HG02981 (cell line): ENCODE data around the gene C10orf53.
"Not testable (repeated sequence)": the region's sequence is repeated elsewhere in the genome, so short reads cannot be mapped to it uniquely, and the experiment has no call there.

Source experiments
- ATAC-seq: cut with Tn5 transposase; IDR thresholded peaks from one replicate; pipeline ENCODE4 v1.9.1; 2021; ENCODE audit warnings: mild to moderate bottlenecking, moderate library complexity; ENCODE audit not compliant: unreplicated experiment

C10orf53 gene

DNA sequence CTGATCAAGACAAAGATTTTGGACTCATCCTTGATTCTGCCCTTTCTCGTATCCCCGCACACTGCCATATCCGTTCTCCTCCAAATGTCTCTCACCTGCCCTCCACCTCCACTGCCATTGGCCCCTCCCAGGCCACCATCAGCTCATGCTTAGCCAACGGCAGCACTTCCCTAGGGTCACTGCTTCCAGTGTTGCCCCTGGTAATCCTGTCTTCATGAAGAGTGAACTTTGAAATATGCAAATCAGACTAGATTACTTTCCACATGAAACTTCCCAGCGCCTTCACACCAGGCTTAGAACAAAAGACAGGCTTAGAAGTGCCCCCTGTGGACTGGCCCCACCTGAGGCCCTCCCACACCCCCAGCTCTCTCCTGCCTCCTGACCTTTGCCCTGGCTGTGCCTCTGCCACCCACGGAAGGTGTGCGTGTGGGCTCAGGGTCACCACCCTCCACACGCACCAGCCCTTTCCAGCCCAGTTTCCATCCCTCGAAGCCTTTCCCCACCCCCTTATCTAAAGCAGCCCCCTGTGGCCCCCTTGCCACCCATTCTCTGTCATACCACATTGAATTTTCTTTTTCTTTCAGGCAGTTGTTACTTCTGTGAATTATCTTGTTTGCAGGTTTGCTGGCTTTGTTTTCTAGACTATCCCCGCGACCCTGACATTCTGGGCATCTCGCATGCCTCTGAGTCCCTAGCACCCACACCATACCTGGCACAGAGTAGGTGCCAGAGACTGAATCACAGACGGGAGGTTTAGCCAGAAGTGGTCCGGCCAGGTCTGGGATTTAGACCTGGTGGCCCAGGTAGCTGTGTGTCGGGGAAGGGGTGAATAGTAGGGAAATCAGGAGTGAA is 26.8 kb upstream of the C10orf53 start:
- no peak for ATAC-seq

DNA sequence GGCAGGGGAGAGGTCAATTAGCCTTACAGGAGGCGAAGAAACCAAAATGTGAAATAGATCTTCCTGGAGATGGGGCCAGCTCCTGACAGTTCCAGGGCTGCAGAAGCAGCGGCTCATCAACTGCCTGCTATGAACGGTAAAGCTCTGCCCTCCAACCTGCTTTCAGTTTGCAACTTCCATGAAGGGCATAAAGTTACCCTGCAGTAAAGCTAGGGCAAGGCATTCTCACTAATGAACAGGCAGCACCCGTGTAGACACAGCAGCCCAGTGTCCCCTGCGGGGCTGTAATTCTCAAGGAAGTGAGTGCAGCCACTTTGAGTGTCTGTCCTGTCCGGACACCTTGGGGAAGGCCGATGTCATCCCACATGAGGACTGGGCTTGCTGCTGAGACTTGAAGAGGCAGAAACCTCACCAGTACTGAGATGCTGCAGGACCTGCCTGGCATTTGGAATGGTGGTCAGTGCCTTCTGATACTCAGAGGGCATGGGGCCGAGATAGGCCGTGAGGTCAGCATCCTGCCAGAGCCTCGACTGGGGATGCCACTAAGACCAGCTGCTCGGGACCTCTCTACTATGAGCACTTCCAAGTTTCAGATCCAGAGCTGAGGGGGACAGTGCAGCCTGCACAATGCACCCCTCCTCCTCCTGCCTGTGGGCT is 26.1 kb upstream of the C10orf53 start:
- ATAC-seq, result no peak

DNA sequence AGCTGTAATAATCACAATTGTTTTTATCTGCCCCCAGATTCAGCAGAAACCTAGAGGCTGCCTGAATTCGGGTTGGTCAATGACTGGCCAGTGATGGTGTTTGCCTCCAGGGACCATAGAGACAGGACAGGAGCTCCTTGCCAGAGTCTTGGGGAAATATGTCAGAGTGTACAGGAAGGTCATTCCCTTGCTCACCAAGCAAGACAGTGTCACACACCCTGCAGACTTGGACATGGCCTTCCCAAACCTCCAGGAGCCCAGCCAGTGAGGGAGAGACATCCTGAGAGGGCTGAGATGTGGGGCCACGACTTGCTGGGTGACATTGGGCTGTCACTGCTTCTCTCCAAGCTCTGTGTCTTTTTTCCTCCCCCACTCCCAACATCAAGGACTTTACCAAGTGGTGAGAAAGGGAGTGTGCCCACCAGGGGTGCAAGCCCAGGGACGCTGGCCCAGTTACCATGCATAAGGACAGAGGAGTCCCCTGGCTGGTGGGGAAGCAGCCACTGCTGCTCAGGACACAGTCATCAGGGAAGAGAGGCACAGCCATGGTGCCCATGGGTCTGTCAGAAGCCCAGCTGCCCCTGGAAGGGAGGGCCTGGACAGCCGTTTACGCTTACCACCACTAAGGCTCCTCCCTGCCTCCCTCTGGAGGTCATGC is 25.3 kb upstream of the C10orf53 start:
- no peak for ATAC-seq

DNA sequence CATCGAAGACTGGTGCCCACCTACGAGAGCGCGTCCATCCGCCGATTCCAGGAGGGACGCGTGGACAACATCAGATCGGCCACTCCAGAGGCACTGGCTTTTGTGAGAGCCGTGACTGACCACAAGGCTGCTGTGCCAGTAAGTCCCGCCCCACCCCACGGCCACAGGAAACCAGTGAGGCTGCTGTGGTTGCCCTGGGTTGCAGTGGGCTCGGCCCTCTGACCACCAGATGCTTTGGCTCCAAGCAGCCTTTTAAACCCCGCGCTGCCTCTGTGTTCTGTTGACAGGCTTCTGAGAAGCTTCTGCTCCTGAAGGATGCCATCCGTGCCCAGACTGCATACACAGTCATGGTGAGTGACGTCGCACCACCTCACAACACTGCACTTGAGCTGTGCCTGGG is 24.4 kb upstream of the C10orf53 start:
- ATAC-seq, result no peak

DNA sequence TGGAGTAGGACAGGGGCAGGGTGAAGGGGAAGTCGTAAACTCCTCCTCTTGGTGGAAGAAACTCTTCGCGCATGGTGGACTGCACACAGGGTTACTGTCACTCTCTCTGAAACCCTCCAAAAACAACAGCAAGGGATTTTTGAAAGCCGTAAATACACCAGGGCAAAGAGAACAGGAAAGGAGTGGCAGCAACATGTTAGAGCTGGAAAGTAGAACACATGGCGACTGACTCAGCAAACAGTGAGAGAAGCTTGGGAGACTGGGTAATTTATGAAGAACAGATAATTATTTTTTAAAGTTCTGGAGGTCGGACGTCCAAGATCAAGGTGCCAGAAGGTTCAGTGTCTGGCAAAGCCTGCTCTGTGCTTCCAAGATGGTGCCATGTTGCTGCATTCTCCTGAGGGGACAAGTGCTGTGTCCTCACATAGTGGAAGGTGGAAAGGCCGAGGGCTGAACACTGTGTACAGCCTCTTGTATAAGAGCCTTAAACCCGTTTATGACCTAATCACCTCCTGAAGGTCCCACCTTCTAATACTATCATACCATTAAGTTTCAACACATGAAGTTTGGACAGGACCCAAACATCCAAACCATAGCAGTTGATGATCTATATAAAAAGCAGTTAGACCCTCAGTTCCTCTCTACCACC is 22.5 kb upstream of the C10orf53 start:
- no peak for ATAC-seq

DNA sequence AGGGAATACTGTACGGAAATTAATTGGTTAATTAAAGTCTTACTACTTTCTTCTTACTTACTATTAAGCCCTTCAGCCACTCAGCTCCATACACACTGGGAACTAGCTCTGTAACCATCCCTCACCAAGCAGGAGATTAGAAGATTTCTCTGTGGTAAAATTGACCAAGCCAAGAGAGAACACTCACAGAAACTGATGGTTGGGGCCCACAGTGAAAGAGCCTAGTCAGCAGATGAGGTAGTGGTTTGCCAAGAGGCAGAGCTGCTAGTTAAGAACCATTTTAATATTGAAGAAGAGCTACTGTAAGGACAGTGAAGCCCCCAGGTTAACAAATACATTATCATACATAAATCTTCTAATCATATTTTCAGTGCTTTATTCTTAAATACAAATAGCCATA is 21.8 kb upstream of the C10orf53 start:
- ATAC-seq, result no peak

DNA sequence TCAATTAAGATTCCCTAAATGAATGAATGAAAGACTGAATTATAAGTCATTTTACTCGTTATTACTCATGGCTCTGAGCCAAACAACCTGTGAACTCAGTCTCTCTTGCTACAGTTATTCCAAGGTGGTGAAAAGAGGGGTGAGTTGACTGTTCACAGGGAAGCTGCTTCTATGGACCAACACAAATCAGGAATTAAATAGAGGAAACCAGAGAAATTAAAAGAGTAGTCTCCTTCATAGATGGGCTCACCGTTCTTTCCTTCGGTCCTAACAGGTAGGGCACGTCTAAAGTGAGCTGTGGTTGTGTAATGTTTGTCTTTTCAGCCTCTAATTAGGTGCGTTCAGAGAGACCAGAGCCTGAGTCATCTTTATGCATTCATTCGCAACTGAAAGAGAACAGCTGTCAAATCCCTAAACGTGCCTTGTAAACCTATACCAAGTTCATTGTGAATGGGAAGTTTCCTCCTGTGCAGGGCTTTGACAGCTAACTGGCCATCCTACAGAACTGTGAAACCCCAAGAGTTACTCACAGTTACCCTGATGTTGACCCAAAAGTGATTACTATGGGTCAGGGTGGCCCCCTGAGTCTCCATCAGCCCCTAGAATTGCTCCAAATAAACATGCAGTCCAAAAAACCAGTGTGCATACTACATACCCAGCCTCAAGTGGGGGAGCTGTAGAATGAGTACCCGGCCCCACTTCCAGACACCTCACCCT is 18.2 kb upstream of the C10orf53 start:
- no peak for ATAC-seq

DNA sequence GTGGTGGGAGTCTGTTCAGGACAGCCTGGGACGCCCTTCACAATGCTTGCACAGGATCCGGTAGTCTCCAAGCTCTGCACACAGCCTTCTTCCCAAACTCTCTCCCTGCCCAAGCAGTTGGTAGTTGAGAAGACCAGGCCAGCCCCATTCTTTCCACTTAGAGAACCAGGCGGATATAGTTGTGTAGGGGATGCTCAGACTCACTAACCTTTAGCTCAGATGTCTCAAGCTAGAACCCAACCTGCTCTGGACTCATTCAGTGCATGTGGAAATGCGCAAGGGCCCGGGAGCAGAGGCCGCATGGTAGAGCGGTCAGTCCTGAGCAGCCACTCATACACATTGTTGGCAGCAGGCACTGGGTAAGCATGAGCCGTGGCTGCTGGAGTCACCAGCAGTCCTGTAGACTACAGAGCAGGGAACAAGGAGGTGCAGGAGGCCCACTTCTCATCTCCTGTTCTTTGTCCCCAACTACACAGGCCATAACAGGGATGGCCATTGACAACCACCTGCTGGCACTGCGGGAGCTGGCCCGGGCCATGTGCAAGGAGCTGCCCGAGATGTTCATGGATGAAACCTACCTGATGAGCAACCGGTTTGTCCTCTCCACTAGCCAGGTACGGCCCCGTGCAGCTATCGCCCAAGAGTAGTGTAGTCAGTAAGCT is 17.2 kb upstream of the C10orf53 start:
- no peak for ATAC-seq

DNA sequence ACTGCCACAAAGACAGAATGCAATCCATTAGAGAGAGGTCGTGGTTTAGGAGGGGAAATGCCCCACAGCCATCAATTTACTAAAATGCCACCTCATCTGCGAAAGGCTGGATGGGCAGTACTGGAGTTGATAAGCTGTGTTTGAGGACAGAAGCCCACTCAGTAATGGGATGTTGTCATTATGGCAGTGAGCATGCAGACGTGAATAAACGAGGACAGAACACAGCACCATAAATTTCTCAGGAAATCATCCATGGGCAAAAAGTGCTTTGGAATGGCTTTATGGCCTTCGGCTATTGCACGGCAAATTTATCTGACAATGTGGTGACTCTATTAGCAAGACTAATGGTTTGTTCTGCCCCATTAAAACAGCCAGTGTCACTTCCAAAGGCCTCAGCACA is 15.9 kb upstream of the C10orf53 start:
- no peak for ATAC-seq

DNA sequence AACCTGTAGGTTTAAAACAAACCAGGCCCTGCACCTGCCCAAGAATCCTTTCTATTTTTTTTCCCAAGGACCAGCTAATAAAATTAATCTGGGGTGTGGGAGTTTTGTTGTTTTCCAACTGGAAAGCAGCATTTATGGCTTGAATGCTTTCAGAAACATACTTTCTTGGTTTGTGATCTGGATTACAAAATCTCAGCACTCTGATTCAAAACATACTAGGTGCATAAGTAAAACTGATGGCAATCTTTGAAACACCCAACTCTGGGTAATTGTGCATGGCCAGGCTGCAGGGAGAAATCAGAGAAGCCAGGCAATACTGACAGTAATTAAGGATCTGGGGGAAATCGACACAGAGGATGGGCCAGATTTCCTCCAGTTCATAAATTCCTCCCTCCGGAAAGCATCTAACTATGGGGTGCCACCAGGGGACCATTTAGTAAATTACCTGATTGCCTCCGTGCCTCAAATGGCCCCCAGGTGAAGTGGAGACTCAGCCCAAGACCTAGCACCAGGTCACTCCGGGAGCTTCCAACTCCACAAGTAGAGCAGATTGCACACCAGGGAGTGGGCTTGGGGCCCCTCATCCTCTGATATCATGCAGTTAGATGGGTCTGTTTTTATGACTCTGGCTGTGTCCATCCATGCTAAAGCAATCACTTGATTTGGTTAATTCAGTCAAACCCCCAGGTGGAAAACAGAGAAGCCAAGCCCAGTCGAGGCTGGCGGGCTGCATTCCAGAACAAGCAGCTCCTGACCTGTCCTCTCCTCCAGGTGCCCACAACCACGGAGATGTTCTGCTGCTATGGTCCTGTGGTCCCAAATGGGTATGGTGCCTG is 15.2 kb upstream of the C10orf53 start:
- no peak for ATAC-seq

DNA sequence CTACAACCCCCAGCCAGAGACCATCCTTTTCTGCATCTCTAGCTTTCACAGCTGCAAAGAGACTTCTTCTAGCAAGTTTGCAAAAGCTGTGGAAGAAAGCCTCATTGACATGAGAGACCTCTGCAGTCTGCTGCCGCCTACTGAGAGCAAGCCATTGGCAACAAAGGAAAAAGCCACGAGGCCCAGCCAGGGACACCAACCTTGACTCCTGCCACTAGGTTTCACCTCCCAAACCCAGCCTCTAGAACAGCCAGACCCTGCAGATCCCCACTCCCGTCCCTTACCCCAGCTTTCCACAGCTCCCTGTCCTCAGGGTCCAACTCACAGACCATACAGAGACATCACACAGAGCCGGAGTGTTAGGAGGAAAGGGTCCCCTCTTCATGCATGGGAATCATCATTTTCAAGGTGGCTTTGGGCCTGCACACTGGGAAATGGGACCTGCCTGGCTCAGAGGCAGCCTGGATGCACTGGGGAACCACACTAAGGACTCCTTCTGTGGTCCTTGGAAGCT is 14.6 kb upstream of the C10orf53 start:
- ATAC-seq, result no peak

DNA sequence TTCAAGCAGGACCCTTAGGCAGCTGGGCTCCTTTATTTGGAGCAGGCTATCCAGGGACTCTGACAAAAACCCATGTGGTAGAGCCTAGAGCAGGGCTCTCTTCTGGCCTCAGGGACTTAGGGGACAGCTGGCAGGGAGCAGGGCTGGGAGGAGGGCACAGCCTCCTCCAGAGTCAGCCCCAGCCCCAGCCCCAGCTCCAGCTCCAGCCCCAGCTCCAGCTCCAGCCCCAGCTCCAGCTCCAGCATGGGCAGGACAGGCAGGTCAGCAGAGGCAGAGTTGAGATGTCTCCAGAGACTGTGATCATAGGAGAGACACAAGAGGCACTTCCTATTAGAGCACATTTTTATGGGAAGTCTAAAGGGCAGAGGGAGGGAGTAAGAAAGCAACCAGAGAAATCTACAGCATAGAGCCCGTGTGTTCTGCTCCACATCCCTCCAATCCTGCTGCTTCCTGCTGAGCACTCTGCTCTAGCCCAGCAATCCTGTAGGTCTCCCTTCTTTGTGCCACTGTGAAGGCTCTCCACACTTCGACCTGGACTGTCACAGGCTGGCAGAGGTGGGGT is 13.3 kb upstream of the C10orf53 start:
- ATAC-seq, result no peak

DNA sequence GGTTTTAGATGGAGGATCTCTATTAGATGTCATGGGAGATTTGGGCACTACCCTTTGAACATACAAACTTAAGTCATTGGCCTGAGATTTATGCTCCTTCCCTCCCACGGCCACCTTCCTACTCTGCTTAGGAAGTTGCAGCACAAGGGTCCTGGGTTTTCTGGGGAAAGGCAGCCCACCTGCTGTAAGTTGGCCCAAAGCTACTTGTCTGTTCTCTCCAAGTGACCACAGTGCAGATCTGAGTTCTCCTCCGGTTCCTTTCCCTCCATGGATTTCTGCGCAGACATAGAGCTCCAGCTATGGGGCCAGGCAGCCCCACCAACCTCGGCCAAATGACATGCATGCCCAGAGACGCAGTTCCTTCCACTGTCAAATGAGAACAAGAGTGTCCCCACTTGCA is 12.8 kb upstream of the C10orf53 start:
- no peak for ATAC-seq

DNA sequence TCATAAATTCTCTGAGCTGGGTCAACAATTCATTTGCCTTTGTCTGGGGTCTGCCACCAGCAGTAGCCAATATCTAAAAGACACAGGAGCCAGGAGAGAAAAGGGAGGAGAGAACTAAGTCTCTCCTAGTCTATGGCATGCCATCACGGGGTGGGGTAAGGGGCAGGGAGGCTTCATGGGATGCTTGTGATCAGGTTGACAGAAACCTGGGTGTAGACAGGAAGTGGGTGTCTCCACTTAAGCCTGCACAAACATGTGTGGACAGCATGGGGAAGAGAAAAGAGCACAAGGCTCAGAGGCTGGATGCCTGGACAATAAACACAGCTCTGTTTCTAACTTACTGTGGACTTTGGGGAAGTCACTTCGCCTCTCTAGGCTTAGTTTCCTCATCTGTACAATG is 11.5 kb upstream of the C10orf53 start:
- no peak for ATAC-seq

DNA sequence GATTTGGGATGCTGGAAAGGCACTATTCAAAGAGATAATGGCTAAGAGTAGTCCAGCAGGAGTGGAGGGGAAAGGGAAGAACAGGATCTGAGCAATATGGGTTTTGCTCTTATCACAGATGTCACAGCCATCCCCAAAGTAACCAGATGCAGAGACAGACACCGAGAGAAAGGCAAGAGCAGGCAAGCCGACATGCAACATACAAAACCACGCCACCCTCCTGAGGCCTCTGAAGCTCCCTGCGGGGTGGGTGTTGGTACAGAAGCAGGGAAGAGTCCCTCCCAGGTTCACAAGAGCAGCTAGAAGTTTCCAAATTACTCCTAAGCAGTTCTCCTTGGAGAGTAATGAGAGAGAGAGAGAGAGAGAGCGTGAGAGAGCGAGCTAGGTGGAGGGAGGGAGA is 10.8 kb upstream of the C10orf53 start:
- ATAC-seq, result no peak

DNA sequence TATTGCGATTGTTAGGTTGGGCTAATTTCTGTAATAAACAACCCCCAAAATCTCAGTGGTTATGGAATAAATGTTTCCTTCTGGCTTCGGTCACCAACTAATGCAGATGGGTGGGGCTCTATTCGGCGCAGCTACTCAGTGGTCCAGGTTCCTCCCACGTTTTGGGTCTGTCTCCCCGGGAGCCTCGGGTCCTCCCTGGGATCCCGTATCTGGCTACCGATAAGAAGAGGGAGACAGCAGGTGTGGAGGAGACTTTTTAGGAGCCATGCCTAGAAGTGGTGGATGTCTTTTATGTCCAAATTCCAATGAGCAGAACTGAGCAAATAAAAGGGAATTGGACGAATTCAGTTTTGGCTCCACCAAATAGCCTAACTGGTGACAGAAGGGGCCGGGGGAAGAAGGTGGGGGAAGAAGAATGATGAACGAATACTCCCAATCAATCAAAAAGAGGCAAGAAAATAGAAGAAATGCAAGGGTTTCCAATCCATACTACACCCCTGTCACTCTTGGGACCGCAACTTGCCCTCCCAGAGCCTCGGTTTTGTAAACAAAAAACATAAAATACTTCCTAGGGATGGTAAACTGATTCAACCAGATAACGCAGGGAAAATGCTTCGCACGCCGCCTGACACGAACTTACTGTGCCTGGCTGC is 498 bp upstream of the C10orf53 start:
- no peak for ATAC-seq

DNA sequence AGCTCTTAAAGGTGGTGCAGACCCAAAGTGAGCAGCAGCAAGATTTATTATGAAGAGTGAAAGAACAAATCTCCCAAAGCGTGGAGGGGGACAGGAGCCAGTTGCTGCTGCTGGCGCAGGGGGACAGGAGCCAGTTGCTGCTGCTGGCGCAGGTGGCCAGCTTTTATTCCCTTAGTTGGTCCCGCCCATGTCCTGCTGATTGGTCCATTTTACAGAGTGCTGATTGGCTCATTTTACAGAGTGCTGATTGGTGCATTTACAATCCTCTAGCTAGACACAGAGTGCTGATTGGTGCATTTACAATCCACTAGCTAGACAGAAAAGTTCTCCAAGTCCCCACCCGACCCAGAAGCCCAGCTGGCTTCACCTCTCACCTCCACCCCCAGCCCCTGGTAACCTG is 3.0 kb downstream of the C10orf53 start:
- ATAC-seq, result not testable (repeated sequence)

DNA sequence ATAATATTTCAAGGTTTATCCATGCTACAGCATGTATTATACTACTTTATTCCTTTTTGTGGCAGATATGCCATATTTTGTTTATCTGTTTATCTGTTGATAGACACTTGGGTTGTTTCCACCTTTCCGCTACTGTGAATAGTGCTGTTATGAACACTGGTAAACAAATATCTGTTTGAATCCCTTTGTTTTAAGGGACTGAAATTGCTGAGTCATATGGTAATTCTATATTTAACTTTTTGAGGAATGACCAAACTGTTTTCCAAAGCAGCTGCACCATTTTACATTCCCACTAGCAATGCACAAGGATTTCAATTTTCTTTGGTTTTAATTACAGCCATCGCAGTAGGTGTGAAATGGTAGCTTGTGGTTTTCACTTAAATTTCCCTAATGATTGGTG is 3.4 kb downstream of the C10orf53 start:
- no peak for ATAC-seq
